GM21526 (cell line): ENCODE results near the gene PNPLA8.
A peak's percentile ranks its signal among the peaks of the same experiment; 100 is the strongest.
"Not testable (repeated sequence)": the region's sequence is repeated elsewhere in the genome, so short reads cannot be mapped to it uniquely, and the experiment has no call there.

Experiments
- ATAC-seq: cut with Tn5 transposase; IDR thresholded peaks from one replicate; pipeline ENCODE4 v1.9.1; 2021; ENCODE audit warnings: moderate library complexity; ENCODE audit not compliant: unreplicated experiment, low FRiP score

PNPLA8 gene

GRCh38 chr7:108529341-108529740, 3.4 kb upstream of the PNPLA8 start:
- no peak for ATAC-seq

- ATAC-seq: no peak
These were observed 2.3 kb upstream of the PNPLA8 start for GRCh38 chr7:108528183-108528712.

GRCh38 chr7:108526768-108527017, 758 bp upstream of the PNPLA8 start:
- no peak for ATAC-seq

GRCh38 chr7:108525327-108525984, 479 bp downstream of the PNPLA8 start:
- peak; percentile 51 for ATAC-seq

- no peak for ATAC-seq
These were observed 3.2 kb downstream of the PNPLA8 start for GRCh38 chr7:108522780-108523179.

- ATAC-seq: no peak
These were observed 8.0 kb downstream of the PNPLA8 start for GRCh38 chr7:108517951-108518350.

- no peak for ATAC-seq
These were observed 10.3 kb downstream of the PNPLA8 start for GRCh38 chr7:108515630-108516029.

- ATAC-seq: no peak
These were observed 10.9 kb downstream of the PNPLA8 start for GRCh38 chr7:108515013-108515412.

GRCh38 chr7:108511939-108512338, 14.0 kb downstream of the PNPLA8 start:
- no peak for ATAC-seq

GRCh38 chr7:108504576-108504975, 21.4 kb downstream of the PNPLA8 start:
- ATAC-seq: not testable (repeated sequence)

- peak; percentile 92 for ATAC-seq
These were observed 22.6 kb downstream of the PNPLA8 start for GRCh38 chr7:108503112-108504026.

GRCh38 chr7:108499566-108499965, 26.4 kb downstream of the PNPLA8 start:
- no peak for ATAC-seq

- ATAC-seq: no peak
These were observed 27.5 kb downstream of the PNPLA8 start for GRCh38 chr7:108498481-108498880.

- ATAC-seq: peak; percentile 67
These were observed 28.7 kb downstream of the PNPLA8 start for GRCh38 chr7:108497082-108497725.

GRCh38 chr7:108492742-108493141, 33.2 kb downstream of the PNPLA8 start:
- no peak for ATAC-seq

GRCh38 chr7:108488768-108489538, 37.0 kb downstream of the PNPLA8 start:
- no peak for ATAC-seq

- ATAC-seq: no peak
These were observed 38.3 kb downstream of the PNPLA8 start for GRCh38 chr7:108487646-108488045.

- ATAC-seq: no peak
These were observed 39.5 kb downstream of the PNPLA8 start for GRCh38 chr7:108486291-108486966.

GRCh38 chr7:108484137-108484536, 41.8 kb downstream of the PNPLA8 start:
- no peak for ATAC-seq

GRCh38 chr7:108480311-108480710, 45.6 kb downstream of the PNPLA8 start:
- no peak for ATAC-seq
